ENCODE measurements around the gene GPC3.

Gene GPC3

GRCh38 chrX:133926809-133927208, 58.6 kb downstream of the GPC3 start:
- TF ChIP-seq ZFX (IDR thresholded peaks at IDR 0.05): no peak
- no peak overlapping the region for H3K27ac ChIP-seq

- no peak for TF ChIP-seq ZFX (IDR thresholded peaks at IDR 0.05)
- TF ChIP-seq CTCF (conservative IDR thresholded peaks at IDR 0.05): no peak
- H3K27ac ChIP-seq: no peak overlapping the region
Observed at GRCh38 chrX:133926099-133926498, 59.3 kb downstream of the GPC3 start.

- no peak overlapping the region for H3K27ac ChIP-seq
- no peak for TF ChIP-seq CTCF (conservative IDR thresholded peaks at IDR 0.05)
- TF ChIP-seq ZFX (IDR thresholded peaks at IDR 0.05): no peak
Observed at GRCh38 chrX:133924548-133924947, 60.8 kb downstream of the GPC3 start.

- TF ChIP-seq CTCF (conservative IDR thresholded peaks at IDR 0.05) (no peak), ZFX (IDR thresholded peaks at IDR 0.05) (no peak)
- H3K27ac ChIP-seq: no peak overlapping the region
Observed at GRCh38 chrX:133923548-133923947, 61.8 kb downstream of the GPC3 start.

- H3K27ac ChIP-seq: no peak overlapping the region
- no peak for TF ChIP-seq ZFX (IDR thresholded peaks at IDR 0.05)
- TF ChIP-seq CTCF (conservative IDR thresholded peaks at IDR 0.05): no peak
Observed at GRCh38 chrX:133923113-133923512, 62.3 kb downstream of the GPC3 start.

- H3K27ac ChIP-seq: no peak overlapping the region
- TF ChIP-seq CTCF (conservative IDR thresholded peaks at IDR 0.05): no peak
- TF ChIP-seq ZFX (IDR thresholded peaks at IDR 0.05): no peak
Observed at GRCh38 chrX:133922390-133922771, 63.0 kb downstream of the GPC3 start.

GRCh38 chrX:133921764-133922389, 63.5 kb downstream of the GPC3 start:
- H3K27ac ChIP-seq: no peak overlapping the region
- TF ChIP-seq ZFX (IDR thresholded peaks at IDR 0.05) (no peak), CTCF (conservative IDR thresholded peaks at IDR 0.05) (peak; percentile 64)

- TF ChIP-seq ZFX (IDR thresholded peaks at IDR 0.05) (no peak), CTCF (conservative IDR thresholded peaks at IDR 0.05) (no peak)
- H3K27ac ChIP-seq: no peak overlapping the region
Observed at GRCh38 chrX:133921086-133921485, 64.3 kb downstream of the GPC3 start.

All from C4-2B (cell line).